Gastrocnemius medialis (tissue), 4 donors: ENCODE measurements around the gene CMIP.

Experiments
- POLR2A ChIP-seq, 2 donors: fragments of 450-650 bp; IDR thresholded peaks; one replicate each; pipeline ENCODE4 v1.6.1; 2017; ENCODE audit warnings: antibody characterized with exemption in 2 of 2, mild to moderate bottlenecking in 2 of 2, moderate library complexity in 2 of 2
- TF ChIP-seq, protein P1 (sequence below), 5 experiments: fragments of 450-650 bp in 3 of 5; fragments of 200-600 bp in 2 of 5; sonication (generic) in 2 of 5; IDR thresholded peaks in 4 of 5; conservative IDR thresholded peaks in 1 of 5; 1 replicate in 4 of 5; 2 replicates in 1 of 5; pipeline ENCODE4 v1.5.1; 2016 to 2019; ENCODE audit warnings: antibody characterized with exemption in 5 of 5, mild to moderate bottlenecking in 3 of 5, moderate library complexity in 3 of 5

DNA sequence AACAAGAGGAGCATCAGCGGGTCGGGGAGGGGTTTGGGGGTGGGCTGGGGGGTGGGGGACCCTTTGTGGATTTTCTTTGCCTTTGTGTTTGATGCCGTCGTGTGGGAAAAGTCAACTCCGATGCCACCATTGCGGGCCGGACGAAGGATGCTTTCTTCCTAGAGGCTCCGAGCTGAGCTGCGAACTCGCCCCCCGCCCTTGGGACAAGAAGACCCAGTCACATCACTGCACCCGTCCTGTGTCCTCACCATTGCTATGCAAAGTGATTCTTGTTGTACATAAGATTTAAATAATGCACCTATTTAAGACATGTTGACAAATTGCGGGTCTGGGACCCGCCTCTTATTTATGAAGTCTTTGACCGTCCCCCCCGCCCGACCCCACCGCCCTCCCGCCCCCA lies 265.4 kb downstream of the CMIP start:
- TF ChIP-seq, protein P1, sequence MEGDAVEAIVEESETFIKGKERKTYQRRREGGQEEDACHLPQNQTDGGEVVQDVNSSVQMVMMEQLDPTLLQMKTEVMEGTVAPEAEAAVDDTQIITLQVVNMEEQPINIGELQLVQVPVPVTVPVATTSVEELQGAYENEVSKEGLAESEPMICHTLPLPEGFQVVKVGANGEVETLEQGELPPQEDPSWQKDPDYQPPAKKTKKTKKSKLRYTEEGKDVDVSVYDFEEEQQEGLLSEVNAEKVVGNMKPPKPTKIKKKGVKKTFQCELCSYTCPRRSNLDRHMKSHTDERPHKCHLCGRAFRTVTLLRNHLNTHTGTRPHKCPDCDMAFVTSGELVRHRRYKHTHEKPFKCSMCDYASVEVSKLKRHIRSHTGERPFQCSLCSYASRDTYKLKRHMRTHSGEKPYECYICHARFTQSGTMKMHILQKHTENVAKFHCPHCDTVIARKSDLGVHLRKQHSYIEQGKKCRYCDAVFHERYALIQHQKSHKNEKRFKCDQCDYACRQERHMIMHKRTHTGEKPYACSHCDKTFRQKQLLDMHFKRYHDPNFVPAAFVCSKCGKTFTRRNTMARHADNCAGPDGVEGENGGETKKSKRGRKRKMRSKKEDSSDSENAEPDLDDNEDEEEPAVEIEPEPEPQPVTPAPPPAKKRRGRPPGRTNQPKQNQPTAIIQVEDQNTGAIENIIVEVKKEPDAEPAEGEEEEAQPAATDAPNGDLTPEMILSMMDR (IDR thresholded peaks at IDR 0.05 in 4 of 5, conservative IDR thresholded peaks at IDR 0.05 in 1 of 5) = no peak
- no peak for TF ChIP-seq POLR2A (IDR thresholded peaks at IDR 0.05)
